Endothelial cell of umbilical vein (primary cell): ENCODE data around the gene PPP2R3B. TPM values are rescaled to one million over a fixed set of nuclear protein-coding genes. Genes with fewer than 3 reads are reported as not detected.
A peak's percentile ranks its signal among the peaks of the same experiment; 100 is the strongest.

Source experiments
- BruUV-seq: library from RNA; stranded (reverse); fragments of 400-500 nt; replicated peaks from 2 replicates; lab custom pipeline; 2021; lab: Mats Ljungman, UMichigan
- CTCF ChIA-PET: fragments of 300-600, 350-600 bp; sonication (Branson Sonifier 250); formaldehyde crosslinking; loops from one replicate; lab custom pipeline; 2021; ENCODE audit warnings: antibody characterized with exemption, inconsistent platforms; lab: Charles Lee
- POLR2A ChIA-PET: fragments of 300-600, 350-600 bp; sonication (Branson Sonifier 250); formaldehyde crosslinking; loops from one replicate; lab custom pipeline; 2021; ENCODE audit warnings: antibody characterized with exemption, inconsistent platforms; lab: Charles Lee
- DNase-seq: peaks from one replicate; pipeline ENCODE4 v3.0.0-alpha.2; 2011; ENCODE audit warnings: low read depth, low spot score
- FAIRE-seq: peaks from 2 replicates; lab custom pipeline; 2011; peaks lifted over from hg19 to GRCh38; lab: Jason Lieb, UNC
- H2AFZ ChIP-seq: 2 replicates; pipeline ENCODE4 v1.6.0; 2012; ENCODE audit warnings: low read depth, low read length, control low read depth, inconsistent platforms
- H3K27ac ChIP-seq: 2 replicates; pipeline ENCODE4 v1.5.1; 2011; ENCODE audit warnings: low read depth, mild to moderate bottlenecking, control low read depth, low read length, moderate library complexity; ENCODE audit not compliant: insufficient read depth
- H3K27me3 ChIP-seq, 2 experiments: 2 replicates each; pipeline versions ENCODE4 v1.6.0 to v1.6.1; 2011; ENCODE audit warnings: low read length in 2 of 2, mixed read lengths in 1 of 2; ENCODE audit not compliant: control insufficient read depth in 2 of 2, insufficient read depth in 2 of 2
- H3K36me3 ChIP-seq, 2 experiments: 2 replicates in 1 of 2; 3 replicates in 1 of 2; pipeline ENCODE4 v1.5.1; 2011; ENCODE audit warnings: low read length in 2 of 2, mild to moderate bottlenecking in 1 of 2, moderate library complexity in 1 of 2; ENCODE audit not compliant: control insufficient read depth in 2 of 2, insufficient read depth in 2 of 2; ENCODE audit errors: extremely low read depth in 1 of 2
- H3K4me1 ChIP-seq: 3 replicates; pipeline ENCODE4 v1.5.1; 2011; ENCODE audit warnings: mild to moderate bottlenecking, low read length; ENCODE audit not compliant: control insufficient read depth, insufficient read depth; ENCODE audit errors: extremely low read depth
- H3K4me2 ChIP-seq: 2 replicates; pipeline ENCODE4 v1.6.1; 2011; ENCODE audit warnings: low read length, control low read depth, mixed read lengths; ENCODE audit not compliant: insufficient read depth
- H3K4me3 ChIP-seq, 3 experiments: fragments of 200-600 bp in 1 of 3; sonication (generic), shearing (Covaris generic) in 1 of 3; replicated peaks in 1 of 3; 2 replicates each; pipeline ENCODE4 v1.5.1; 2011 to 2016; ENCODE audit warnings: control low read depth in 3 of 3, low read length in 3 of 3, mild to moderate bottlenecking in 2 of 3, inconsistent platforms in 1 of 3, low read depth in 1 of 3, moderate library complexity in 1 of 3; ENCODE audit not compliant: insufficient read depth in 1 of 3
- H3K79me2 ChIP-seq: 2 replicates; pipeline ENCODE4 v1.6.0; 2012; ENCODE audit warnings: low read length, inconsistent platforms; ENCODE audit not compliant: control insufficient read depth, insufficient read depth
- H3K9ac ChIP-seq: replicated peaks from 2 replicates; pipeline ENCODE3; 2011; ENCODE audit warnings: low read length, control low read depth; ENCODE audit not compliant: insufficient read depth; ENCODE audit errors: extremely low read depth
- H3K9me1 ChIP-seq: replicated peaks from 3 replicates; pipeline ENCODE4 v1.6.0; 2011; ENCODE audit warnings: mild to moderate bottlenecking, low read length; ENCODE audit not compliant: control insufficient read depth, insufficient read depth; ENCODE audit errors: extremely low read depth
- H3K9me3 ChIP-seq: replicated peaks from 2 replicates; pipeline ENCODE4 v1.5.1; 2012; ENCODE audit warnings: low read length, inconsistent platforms; ENCODE audit not compliant: control insufficient read depth, insufficient read depth
- H4K20me1 ChIP-seq: replicated peaks from 2 replicates; pipeline ENCODE3; 2011; ENCODE audit warnings: mild to moderate bottlenecking, low read length; ENCODE audit not compliant: control insufficient read depth, insufficient read depth; ENCODE audit errors: extremely low read depth
- EZH2 ChIP-seq: IDR thresholded peaks from 2 replicates; pipeline ENCODE4 v1.6.1; 2012; ENCODE audit warnings: borderline replicate concordance, low read depth, mild to moderate bottlenecking, moderate library complexity, low read length, inconsistent platforms; ENCODE audit not compliant: severe bottlenecking
- FOS ChIP-seq: IDR thresholded peaks from 2 replicates; pipeline ENCODE4 v1.6.1; 2011; ENCODE audit warnings: mild to moderate bottlenecking, low read length, moderate library complexity, borderline replicate concordance; ENCODE audit not compliant: insufficient read depth
- GATA2 ChIP-seq: IDR thresholded peaks from 2 replicates; pipeline ENCODE4 v1.7.0; 2011; ENCODE audit warnings: low read depth, mild to moderate bottlenecking, moderate library complexity, mixed read lengths, low read length; ENCODE audit not compliant: insufficient read length, insufficient read depth
- JUN ChIP-seq: IDR thresholded peaks from 2 replicates; pipeline ENCODE4 v1.6.1; 2011; ENCODE audit warnings: borderline replicate concordance, low read depth; ENCODE audit not compliant: insufficient read length, insufficient read depth
- MYC ChIP-seq: IDR thresholded peaks from one replicate; pipeline ENCODE4 v1.6.1; 2011; ENCODE audit warnings: mild to moderate bottlenecking, low read depth, low read length
- POLR2A ChIP-seq: IDR thresholded peaks from 2 replicates; pipeline ENCODE4 v1.6.1; 2012; ENCODE audit warnings: low read depth, mild to moderate bottlenecking, control low read depth, low read length
- POLR2AphosphoS5 ChIP-seq: IDR thresholded peaks from 2 replicates; pipeline ENCODE4 v1.6.1; 2012; ENCODE audit warnings: low read depth, mild to moderate bottlenecking, control low read depth, low read length, moderate library complexity; ENCODE audit not compliant: insufficient read depth
- dilution Hi-C: fragments of 300-500 bp; cut with MboI; formaldehyde crosslinking; loops from one replicate; pipeline ENCODE4 v1.15.0; 2019; ENCODE audit warnings: low sequenced_read_pairs; ENCODE audit not compliant: extremely low pct_ligation_motif_present
- intact Hi-C: fragments of 100-400 bp; cut with micrococcal nuclease; formaldehyde crosslinking; loops from one replicate; pipeline ENCODE4 v1.10.0; 2022
- polyA plus RNA-seq, 4 experiments: library from polyadenylated mRNA; depleted of rRNA in 3 of 4; stranded (reverse) in 3 of 4; unstranded in 1 of 4; fragments of >200 nt; gene quantifications; 2 replicates each; pipeline versions ENCODE4 v1.2.1 to v1.2.3, GENCODE V29; 2011 to 2012; ENCODE audit warnings: missing spikeins in 1 of 4
- total RNA-seq: library from RNA; stranded (reverse); gene quantifications from 2 replicates; pipeline ENCODE4 v1.2.3, GENCODE V29; 2021
- TF ChIP-seq, protein P1 (sequence below): IDR thresholded peaks from 2 replicates; pipeline ENCODE4 v1.6.1; 2011; ENCODE audit not compliant: insufficient read depth, insufficient read length
- TF ChIP-seq, protein P2 (sequence below), 2 donors: IDR thresholded peaks; 1 replicate in 1 of 2; 2 replicates in 1 of 2; pipeline ENCODE4 v1.5.1; 2011; ENCODE audit warnings: low read length in 2 of 2, mild to moderate bottlenecking in 2 of 2, moderate library complexity in 2 of 2, control low read depth in 1 of 2, inconsistent platforms in 1 of 2, low read depth in 1 of 2; ENCODE audit not compliant: insufficient read depth in 1 of 2; ENCODE audit errors: extremely low read depth in 1 of 2

PPP2R3B gene
- total and polyA plus RNA-seq, 2 donors (not counting 3 experiments of a cell fraction or from before 2014, with no cell fraction given) = 19.1 to 33.6 TPM

DNA sequence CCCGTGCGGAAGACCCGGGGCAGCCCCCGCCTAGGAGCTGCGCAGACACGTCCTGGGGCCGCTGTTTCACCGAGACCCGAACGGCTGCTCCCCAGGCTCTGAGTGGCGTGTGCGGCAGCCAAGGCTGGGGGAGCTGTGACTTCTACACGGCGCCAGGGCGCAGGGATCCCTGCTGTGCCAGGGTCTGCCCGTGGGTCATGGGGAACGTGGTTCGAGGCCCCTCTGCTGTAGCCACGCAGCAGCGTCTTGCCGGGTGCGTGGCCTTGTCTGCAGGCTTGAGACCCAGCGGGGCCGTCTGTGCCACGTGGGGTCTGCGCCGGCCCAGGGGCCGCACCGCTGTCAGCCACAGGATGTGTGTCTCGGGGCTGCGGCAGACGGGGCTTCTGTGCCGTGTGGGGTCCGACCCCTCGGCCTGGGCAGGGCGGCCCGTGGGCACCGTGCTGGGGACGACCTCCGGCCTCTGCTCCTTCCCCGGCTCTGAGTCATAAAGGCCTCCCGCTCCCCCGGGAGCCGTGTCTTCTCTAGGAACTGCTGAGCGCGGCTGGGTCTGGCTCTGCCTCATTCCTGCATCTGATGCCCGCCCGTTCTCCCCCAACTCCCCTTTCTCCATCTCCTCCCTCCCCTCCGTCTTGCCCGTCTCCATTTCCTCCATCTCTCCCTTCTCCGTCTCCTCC is 55.4 kb downstream of the PPP2R3B start:
- ChIA-PET POLR2A (no interaction called here), CTCF (no interaction called here)
- dilution Hi-C loops = no loop called here
- no peaks in the 10 kb centered on the region for H3K79me2 ChIP-seq
- H3K4me2 ChIP-seq = peak overlapping the region; percentile 46
- no peaks in the 10 kb centered on the region for H3K9me3 ChIP-seq
- H3K4me1 ChIP-seq = no peaks in the 10 kb centered on the region
- peaks cover 0 to 3% of the 10 kb centered on the region in 2 experiments for H3K27me3 ChIP-seq
- peak overlapping the region in 1 of 3 experiments; percentile 2 for H3K4me3 ChIP-seq
- BruUV-seq = no TSS peak
- DNase-seq (peak; percentile 27), FAIRE-seq (peak; percentile 48)
- intact Hi-C loops = no loop called here
- no peak overlapping the region for H3K27ac ChIP-seq
- no peaks in the 10 kb centered on the region for H3K9me1 ChIP-seq
- no peaks in the 10 kb centered on the region for H4K20me1 ChIP-seq
- peak overlapping the region; percentile 87 for H2AFZ ChIP-seq
- no peaks in the 10 kb centered on the region for H3K36me3 ChIP-seq
- peak overlapping the region; percentile 9 for H3K9ac ChIP-seq
- TF ChIP-seq JUN (no peak), GATA2 (no peak), POLR2A (no peak), MYC (no peak), POLR2AphosphoS5 (peak; percentile 35), EZH2 (no peak), FOS (peak; percentile 32)

DNA sequence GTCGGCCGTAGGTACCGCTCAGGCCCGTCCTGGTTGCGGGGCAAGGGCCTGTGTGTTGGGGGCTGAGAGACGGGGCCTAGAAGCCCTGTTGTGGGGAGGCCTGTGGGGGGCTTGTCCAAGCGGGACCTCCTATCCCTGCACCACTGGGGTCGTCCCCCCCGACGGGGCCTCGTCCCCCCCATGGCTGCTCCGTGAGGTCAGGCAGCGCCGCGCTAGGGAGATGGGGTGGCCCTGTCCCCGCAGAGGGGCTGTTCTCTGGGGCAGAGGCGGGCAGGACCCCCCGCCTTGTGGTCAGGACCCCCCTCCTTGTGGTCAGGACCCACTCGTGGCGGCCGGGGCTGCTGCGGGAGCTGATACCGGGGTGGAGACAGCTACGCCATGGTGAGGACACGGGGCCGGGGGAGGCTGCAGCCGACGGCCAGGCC is 56.0 kb downstream of the PPP2R3B start:
- dilution Hi-C loops = no loop called here
- POLR2A ChIA-PET = no interaction called here

More for the DNA sequence above, 56.0 kb downstream of the PPP2R3B start:
- no peak for FAIRE-seq
- no peaks in the 10 kb centered on the region for H3K79me2 ChIP-seq
- CTCF ChIA-PET = no interaction called here
- H2AFZ ChIP-seq = peak overlapping the region; percentile 87
- no peak for DNase-seq
- H4K20me1 ChIP-seq = no peaks in the 10 kb centered on the region
- no peaks in the 10 kb centered on the region for H3K36me3 ChIP-seq
- H3K9me3 ChIP-seq = no peaks in the 10 kb centered on the region
- no peak overlapping the region for H3K4me3 ChIP-seq
- peaks cover 0 to 3% of the 10 kb centered on the region in 2 experiments for H3K27me3 ChIP-seq
- H3K9me1 ChIP-seq = no peaks in the 10 kb centered on the region
- intact Hi-C loops = no loop called here
- H3K9ac ChIP-seq = no peak overlapping the region
- H3K4me2 ChIP-seq = no peak overlapping the region
- no peaks in the 10 kb centered on the region for H3K4me1 ChIP-seq
- no peak overlapping the region for H3K27ac ChIP-seq
- BruUV-seq = no TSS peak
- TF ChIP-seq, protein P1, sequence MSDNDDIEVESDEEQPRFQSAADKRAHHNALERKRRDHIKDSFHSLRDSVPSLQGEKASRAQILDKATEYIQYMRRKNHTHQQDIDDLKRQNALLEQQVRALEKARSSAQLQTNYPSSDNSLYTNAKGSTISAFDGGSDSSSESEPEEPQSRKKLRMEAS = no peak
- TF ChIP-seq, protein P2, sequence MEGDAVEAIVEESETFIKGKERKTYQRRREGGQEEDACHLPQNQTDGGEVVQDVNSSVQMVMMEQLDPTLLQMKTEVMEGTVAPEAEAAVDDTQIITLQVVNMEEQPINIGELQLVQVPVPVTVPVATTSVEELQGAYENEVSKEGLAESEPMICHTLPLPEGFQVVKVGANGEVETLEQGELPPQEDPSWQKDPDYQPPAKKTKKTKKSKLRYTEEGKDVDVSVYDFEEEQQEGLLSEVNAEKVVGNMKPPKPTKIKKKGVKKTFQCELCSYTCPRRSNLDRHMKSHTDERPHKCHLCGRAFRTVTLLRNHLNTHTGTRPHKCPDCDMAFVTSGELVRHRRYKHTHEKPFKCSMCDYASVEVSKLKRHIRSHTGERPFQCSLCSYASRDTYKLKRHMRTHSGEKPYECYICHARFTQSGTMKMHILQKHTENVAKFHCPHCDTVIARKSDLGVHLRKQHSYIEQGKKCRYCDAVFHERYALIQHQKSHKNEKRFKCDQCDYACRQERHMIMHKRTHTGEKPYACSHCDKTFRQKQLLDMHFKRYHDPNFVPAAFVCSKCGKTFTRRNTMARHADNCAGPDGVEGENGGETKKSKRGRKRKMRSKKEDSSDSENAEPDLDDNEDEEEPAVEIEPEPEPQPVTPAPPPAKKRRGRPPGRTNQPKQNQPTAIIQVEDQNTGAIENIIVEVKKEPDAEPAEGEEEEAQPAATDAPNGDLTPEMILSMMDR (IDR thresholded peaks at IDR 0.05; ENCODE audit: extremely low read depth in 1 of 2, insufficient read depth in 1 of 2, low read depth in 1 of 2, low read length in 2 of 2) = no peak
- TF ChIP-seq JUN (no peak), POLR2A (no peak), FOS (no peak), POLR2AphosphoS5 (no peak), EZH2 (no peak), GATA2 (no peak), MYC (no peak)
